Measurements from ENCODE around the gene ERCC6L2. TPM values are rescaled to one million over a fixed set of nuclear protein-coding genes. Genes with fewer than 3 reads are reported as not detected.

ERCC6L2 gene
- total and polyA plus RNA-seq, 10 of the 15 experiments (the other 5 are each of a cell fraction or from before 2014, with no cell fraction given) = 8.1 to 45.0 (median 22.6) TPM

DNA sequence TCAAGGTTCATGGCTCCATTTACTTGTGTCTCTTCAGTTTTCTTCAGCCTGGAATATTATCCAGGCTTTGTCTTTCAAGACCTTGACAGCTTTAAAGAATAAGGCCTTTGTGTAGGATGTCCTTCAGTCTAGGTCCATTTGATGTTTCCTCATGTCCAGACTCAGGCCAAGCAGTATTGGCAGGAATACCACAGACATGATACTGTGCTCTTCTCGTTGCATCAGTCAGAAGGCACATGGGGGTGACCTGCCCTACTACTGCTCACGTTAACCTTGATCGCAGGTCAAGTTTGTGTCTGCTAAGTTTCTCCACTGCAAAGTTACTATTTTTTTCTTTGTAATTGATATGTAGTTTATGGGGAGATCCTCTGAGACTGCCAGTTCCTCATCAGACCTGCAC, 88.2 kb downstream of the ERCC6L2 start:
- no peaks in the 10 kb centered on the region for H3K36me3 ChIP-seq (ENCODE audit: control insufficient read depth in 2 of 2, insufficient read depth in 2 of 2, low read length in 1 of 2)
- TF ChIP-seq SREBF2 (IDR thresholded peaks at IDR 0.05; ENCODE audit: low read length) (no peak), SREBF1 (IDR thresholded peaks at IDR 0.05; ENCODE audit: low read length) (no peak), NR2C1 (IDR thresholded peaks at IDR 0.05) (no peak), ZSCAN29 (IDR thresholded peaks at IDR 0.05) (no peak), POLR2AphosphoS5 (IDR thresholded peaks at IDR 0.05; ENCODE audit: low read length) (no peak), FOS (IDR thresholded peaks at IDR 0.05; ENCODE audit: borderline replicate concordance, extremely low read depth, insufficient read length) (no peak), SUZ12 (IDR thresholded peaks at IDR 0.05; ENCODE audit: unreplicated experiment) (no peak), POLR2A (IDR thresholded peaks at IDR 0.05; ENCODE audit: low read depth, low read length) (no peak), RCOR1 (conservative IDR thresholded peaks at IDR 0.05; ENCODE audit: low read depth, low read length) (no peak), RBBP5 (conservative IDR thresholded peaks at IDR 0.05) (no peak), NR2C2 (IDR thresholded peaks at IDR 0.05; ENCODE audit: borderline replicate concordance, control insufficient read depth, insufficient read length, low read depth) (no peak)
- TF ChIP-seq, protein P1, sequence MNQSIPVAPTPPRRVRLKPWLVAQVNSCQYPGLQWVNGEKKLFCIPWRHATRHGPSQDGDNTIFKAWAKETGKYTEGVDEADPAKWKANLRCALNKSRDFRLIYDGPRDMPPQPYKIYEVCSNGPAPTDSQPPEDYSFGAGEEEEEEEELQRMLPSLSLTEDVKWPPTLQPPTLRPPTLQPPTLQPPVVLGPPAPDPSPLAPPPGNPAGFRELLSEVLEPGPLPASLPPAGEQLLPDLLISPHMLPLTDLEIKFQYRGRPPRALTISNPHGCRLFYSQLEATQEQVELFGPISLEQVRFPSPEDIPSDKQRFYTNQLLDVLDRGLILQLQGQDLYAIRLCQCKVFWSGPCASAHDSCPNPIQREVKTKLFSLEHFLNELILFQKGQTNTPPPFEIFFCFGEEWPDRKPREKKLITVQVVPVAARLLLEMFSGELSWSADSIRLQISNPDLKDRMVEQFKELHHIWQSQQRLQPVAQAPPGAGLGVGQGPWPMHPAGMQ (IDR thresholded peaks at IDR 0.05; ENCODE audit: borderline replicate concordance) = no peak
- TF ChIP-seq, protein P2, sequence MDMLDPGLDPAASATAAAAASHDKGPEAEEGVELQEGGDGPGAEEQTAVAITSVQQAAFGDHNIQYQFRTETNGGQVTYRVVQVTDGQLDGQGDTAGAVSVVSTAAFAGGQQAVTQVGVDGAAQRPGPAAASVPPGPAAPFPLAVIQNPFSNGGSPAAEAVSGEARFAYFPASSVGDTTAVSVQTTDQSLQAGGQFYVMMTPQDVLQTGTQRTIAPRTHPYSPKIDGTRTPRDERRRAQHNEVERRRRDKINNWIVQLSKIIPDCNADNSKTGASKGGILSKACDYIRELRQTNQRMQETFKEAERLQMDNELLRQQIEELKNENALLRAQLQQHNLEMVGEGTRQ (IDR thresholded peaks at IDR 0.05; ENCODE audit: borderline replicate concordance, low read depth, low read length) = no peak
- no peak overlapping the region for H2AFZ ChIP-seq (ENCODE audit: control insufficient read depth, low read depth, low read length)
- ATAC-seq (no peak), DNase-seq (ENCODE audit: low read depth, low spot score) (no peak), FAIRE-seq (no peak)
- no peaks in the 10 kb centered on the region for H3K9me3 ChIP-seq (replicated peaks; ENCODE audit: control insufficient read depth, insufficient read depth, low read length)
- RAD21 ChIA-PET (ENCODE audit: unreplicated experiment) = no interaction called here
- H3K9ac ChIP-seq (ENCODE audit: control insufficient read depth, insufficient read depth, low read length) = no peak overlapping the region
- no peaks in the 10 kb centered on the region for H3K4me1 ChIP-seq (ENCODE audit: control insufficient read depth, insufficient read depth, low read length)
- no peak overlapping the region for H3K4me3 ChIP-seq
- no peaks in the 10 kb centered on the region for H3K79me2 ChIP-seq (ENCODE audit: control insufficient read depth, insufficient read depth, low read length)
- SMC1A ChIA-PET (ENCODE audit: uncharacterized antibody, unreplicated experiment) = no interaction called here
- no peaks in the 10 kb centered on the region for H4K20me1 ChIP-seq (ENCODE audit: control insufficient read depth, insufficient read depth)
- no peak overlapping the region for H3K4me2 ChIP-seq (ENCODE audit: control insufficient read depth, insufficient read depth)
- WGBS (ENCODE audit: insufficient coverage, insufficient replicate concordance, low lambda C conversion rate, missing lambda C conversion rate) = 97% methylated on average over 3 of the region's 3 CpGs
- BruUV-seq (replicated peaks) = no TSS peak
- in situ Hi-C loops (cut with MboI) = no loop called here
- H3K27ac ChIP-seq (ENCODE audit: control insufficient read depth, insufficient read depth) = no peak overlapping the region
- CTCF ChIA-PET = no interaction called here
- POLR2A ChIA-PET = no interaction called here
- intact Hi-C loops (cut with micrococcal nuclease; ENCODE audit: unreplicated experiment) = no loop called here
- no peaks in the 10 kb centered on the region for H3K27me3 ChIP-seq (replicated peaks in 1 of 2; ENCODE audit: control insufficient read depth in 2 of 2, insufficient read depth in 2 of 2, low read length in 1 of 2)

All from GM12878 (cell line).